K562 (cell line): ENCODE results near the gene OGT. TPM values are rescaled to one million over a fixed set of nuclear protein-coding genes. Genes with fewer than 3 reads are reported as not detected.

Source experiments
- ATAC-seq: fragments of 200-7000 bp; cut with Tn5 transposase; 3 replicates; pipeline ENCODE4 v1.9.1; 2020; ENCODE audit warnings: moderate library complexity
- BruUV-seq: library from RNA; stranded (reverse); fragments of 400-500 nt; replicated peaks from 2 replicates; lab custom pipeline; 2021; lab: Mats Ljungman, UMichigan
- CTCF ChIA-PET: fragments of 300-600 bp; formaldehyde crosslinking; extraction: SDS; loops from one replicate; lab custom pipeline; 2021; ENCODE audit warnings: low intra/inter-chr PET ratio; lab: Yijun Ruan, JAX
- POLR2A ChIA-PET: fragments of 300-600, 350-650 bp; sonication (Branson Sonifier 250); formaldehyde crosslinking; extraction: SDS; loops from one replicate; lab custom pipeline; 2021; ENCODE audit warnings: antibody characterized with exemption, inconsistent platforms; lab: Yijun Ruan, JAX
- DNase-seq, 4 experiments: peaks; one replicate each; pipeline versions ENCODE4 v3.0.0 to v3.0.0-alpha.2; 2011 to 2018; ENCODE audit warnings: low spot score in 3 of 4, mixed read lengths in 3 of 4; ENCODE audit errors: extremely low read depth in 1 of 4
- FAIRE-seq: peaks from 2 replicates; lab custom pipeline; 2011; peaks lifted over from hg19 to GRCh38; lab: Jason Lieb, UNC
- H2AFZ ChIP-seq: 2 replicates; pipeline ENCODE4 v1.6.0; 2011; ENCODE audit warnings: low read depth, low read length, control low read depth, inconsistent platforms
- H3K27ac ChIP-seq: fragments of 200-600 bp; 3 replicates; pipeline ENCODE4 v1.8.0; 2011; ENCODE audit warnings: low read depth, mild to moderate bottlenecking, control low read depth, inconsistent platforms, low read length, moderate library complexity, mixed read lengths; ENCODE audit errors: extremely low read depth
- H3K27me3 ChIP-seq, 2 experiments: fragments of 300-600 bp in 1 of 2; 2 replicates in 1 of 2; 3 replicates in 1 of 2; pipeline versions ENCODE4 v1.6.0 to v1.8.0; 2011; ENCODE audit warnings: inconsistent platforms in 2 of 2, low read length in 2 of 2, mild to moderate bottlenecking in 1 of 2, mixed read lengths in 1 of 2, moderate library complexity in 1 of 2; ENCODE audit not compliant: control insufficient read depth in 2 of 2, insufficient read depth in 2 of 2
- H3K36me3 ChIP-seq: fragments of 300-600 bp; 3 replicates; pipeline ENCODE4 v1.8.0; 2011; ENCODE audit warnings: mild to moderate bottlenecking, low read length, inconsistent platforms; ENCODE audit not compliant: control insufficient read depth, insufficient read depth
- H3K4me1 ChIP-seq, 2 experiments: fragments of 200-600 bp in 1 of 2; replicated peaks in 1 of 2; 2 replicates in 1 of 2; 3 replicates in 1 of 2; pipeline versions ENCODE4 v1.5.1 to v1.8.0; 2011; ENCODE audit warnings: inconsistent platforms in 2 of 2, low read length in 2 of 2, mild to moderate bottlenecking in 1 of 2, mixed read lengths in 1 of 2, moderate library complexity in 1 of 2; ENCODE audit not compliant: control insufficient read depth in 2 of 2, insufficient read depth in 2 of 2
- H3K4me2 ChIP-seq: 2 replicates; pipeline ENCODE4 v1.6.1; 2011; ENCODE audit warnings: low read length, control low read depth, inconsistent platforms, mixed read lengths; ENCODE audit not compliant: insufficient read depth
- H3K4me3 ChIP-seq: fragments of 200-600 bp; sonication (generic), shearing (Covaris generic); 2 replicates; pipeline ENCODE4 v1.5.1; 2016; ENCODE audit warnings: control low read depth, inconsistent platforms
- H3K79me2 ChIP-seq: fragments of 200-600 bp; 3 replicates; pipeline ENCODE4 v1.8.0; 2011; ENCODE audit warnings: low read length, inconsistent platforms; ENCODE audit not compliant: control insufficient read depth, insufficient read depth
- H3K9ac ChIP-seq, 2 experiments: 2 replicates each; pipeline versions ENCODE4 v1.6.0 to v1.6.1; 2011; ENCODE audit warnings: low read depth in 2 of 2, low read length in 2 of 2, control low read depth in 1 of 2, inconsistent platforms in 1 of 2, mild to moderate bottlenecking in 1 of 2, mixed read lengths in 1 of 2; ENCODE audit not compliant: insufficient read depth in 1 of 2
- H3K9me1 ChIP-seq: one replicate; pipeline ENCODE4 v1.6.0; 2011; ENCODE audit warnings: inconsistent platforms, mild to moderate bottlenecking, low read length, moderate library complexity; ENCODE audit not compliant: control insufficient read depth, insufficient read depth
- H3K9me3 ChIP-seq: replicated peaks from 2 replicates; pipeline ENCODE4 v1.5.1; 2011; ENCODE audit warnings: low read depth, low read length, inconsistent platforms; ENCODE audit not compliant: control insufficient read depth, insufficient read depth
- H4K20me1 ChIP-seq: replicated peaks from 2 replicates; pipeline ENCODE4 v1.6.1; 2011; ENCODE audit warnings: low read length, inconsistent platforms, mixed read lengths; ENCODE audit not compliant: control insufficient read depth, insufficient read depth
- BRD4 ChIP-seq: fragments of 200-600 bp; sonication (generic); IDR thresholded peaks from 2 replicates; pipeline ENCODE4 v1.6.1; 2017; ENCODE audit warnings: inconsistent platforms
- LARP7 ChIP-seq: fragments of 450-650 bp; IDR thresholded peaks from 2 replicates; pipeline ENCODE4 v1.6.1; 2016
- MBD2 ChIP-seq: sonication (generic); IDR thresholded peaks from 2 replicates; pipeline ENCODE4 v1.6.1; 2016; ENCODE audit warnings: low read depth, borderline replicate concordance
- PRPF4 ChIP-seq: fragments of 200-400 bp; formaldehyde crosslinking; IDR thresholded peaks from one replicate; pipeline ENCODE4 v1.6.1; 2017; ENCODE audit warnings: low read length, low read depth, mild to moderate bottlenecking; ENCODE audit not compliant: insufficient read depth, poor library complexity, severe bottlenecking
- SIX5 ChIP-seq, 2 experiments: IDR thresholded peaks; 2 replicates each; pipeline ENCODE4 v1.6.1; 2011; ENCODE audit warnings: low read length in 2 of 2, borderline replicate concordance in 1 of 2, low read depth in 1 of 2, mild to moderate bottlenecking in 1 of 2, moderate library complexity in 1 of 2; ENCODE audit not compliant: insufficient read depth in 1 of 2
- TEAD2 ChIP-seq: fragments of 450-650 bp; IDR thresholded peaks from 2 replicates; pipeline ENCODE4 v1.6.1; 2016; ENCODE audit warnings: missing genetic modification characterization, control low read depth, missing compliant biosample characterization
- U2AF2 ChIP-seq: fragments of 200-400 bp; formaldehyde crosslinking; optimal IDR thresholded peaks from 2 replicates; pipeline ENCODE3; 2017; ENCODE audit warnings: low read depth, mild to moderate bottlenecking, low read length
- ZNF121 ChIP-seq: sonication (generic); formaldehyde crosslinking; conservative IDR thresholded peaks from 2 replicates; pipeline ENCODE4 v1.8.0; 2022; ENCODE audit warnings: missing genetic modification reagents
- ZNF232 ChIP-seq: sonication (generic); formaldehyde crosslinking; IDR thresholded peaks from 2 replicates; pipeline ENCODE4 v1.8.0; 2022; ENCODE audit warnings: mild to moderate bottlenecking, missing genetic modification reagents
- ZNF551 ChIP-seq: fragments of 250-450 bp; sonication (Bioruptor Pico); IDR thresholded peaks from 2 replicates; pipeline ENCODE4 v1.5.0; 2021; ENCODE audit warnings: mild to moderate bottlenecking, moderate library complexity
- WGBS: fragments of 100-300 bp; shearing (Covaris generic); methylation state at CpG from one replicate; pipeline ENCODE4 v1.1.6; 2016; ENCODE audit warnings: low coverage, mixed read lengths; ENCODE audit not compliant: insufficient coverage; ENCODE audit errors: missing lambda C conversion rate; 5-methylcytosine and 5-hydroxymethylcytosine counted together
- in situ Hi-C: fragments of 300-500 bp; cut with MboI; formaldehyde crosslinking; loops from 4 replicates; pipeline ENCODE4 v1.15.0; 2018; ENCODE audit warnings: inconsistent platforms, mixed read lengths
- intact Hi-C: fragments of 100-400 bp; cut with micrococcal nuclease; formaldehyde crosslinking; loops from 2 replicates; pipeline ENCODE4 v1.14.2; 2022
- polyA plus RNA-seq, 8 experiments: library from polyadenylated mRNA; depleted of rRNA in 4 of 8; stranded (reverse) in 5 of 8; unstranded in 3 of 8; fragments of >200 nt; fragmentation: Nextera tagmentation in 2 of 8; fragmentation: Illumina TruSeq in 1 of 8; extraction: Ambion mirVana in 2 of 8; extraction: Trizol in 1 of 8; gene quantifications; 2 replicates each; pipeline versions ENCODE4 v1.2.1 to v1.2.3, GENCODE V29; 2011 to 2014; ENCODE audit warnings: inconsistent platforms in 1 of 8, missing spikeins in 1 of 8
- total RNA-seq, 7 experiments: library from RNA; depleted of rRNA in 6 of 7; stranded (reverse); fragments of >200 nt in 6 of 7; fragmentation: Illumina TruSeq in 2 of 7; extraction: Trizol in 2 of 7; gene quantifications; 2 replicates each; pipeline versions ENCODE4 v1.2.1 to v1.2.3, GENCODE V29; 2011 to 2021; ENCODE audit warnings: low replicate concordance in 1 of 7
- TF ChIP-seq, protein P1 (sequence below): fragments of 450-650 bp; IDR thresholded peaks from 2 replicates; pipeline ENCODE4 v1.6.1; 2017; ENCODE audit warnings: antibody characterized with exemption, mild to moderate bottlenecking
- TF ChIP-seq, protein P2 (sequence below): sonication (generic); formaldehyde crosslinking; IDR thresholded peaks from 2 replicates; pipeline ENCODE4 v1.9.0; 2022; ENCODE audit warnings: mild to moderate bottlenecking, missing genetic modification reagents
- TF ChIP-seq, protein P3 (sequence below): conservative IDR thresholded peaks from 2 replicates; pipeline ENCODE4 v1.6.1; 2011; ENCODE audit warnings: low read depth, mild to moderate bottlenecking, low read length; ENCODE audit not compliant: control insufficient read depth
- TF ChIP-seq, protein P4 (sequence below): fragments of 450-650 bp; IDR thresholded peaks from 2 replicates; pipeline ENCODE4 v1.6.1; 2017; ENCODE audit warnings: antibody characterized with exemption

The OGT gene
- total and polyA plus RNA-seq, 9 of the 15 experiments (the other 6 are each of a cell fraction or from before 2014, with no cell fraction given): 38.9 to 347 (median 117) TPM

DNA sequence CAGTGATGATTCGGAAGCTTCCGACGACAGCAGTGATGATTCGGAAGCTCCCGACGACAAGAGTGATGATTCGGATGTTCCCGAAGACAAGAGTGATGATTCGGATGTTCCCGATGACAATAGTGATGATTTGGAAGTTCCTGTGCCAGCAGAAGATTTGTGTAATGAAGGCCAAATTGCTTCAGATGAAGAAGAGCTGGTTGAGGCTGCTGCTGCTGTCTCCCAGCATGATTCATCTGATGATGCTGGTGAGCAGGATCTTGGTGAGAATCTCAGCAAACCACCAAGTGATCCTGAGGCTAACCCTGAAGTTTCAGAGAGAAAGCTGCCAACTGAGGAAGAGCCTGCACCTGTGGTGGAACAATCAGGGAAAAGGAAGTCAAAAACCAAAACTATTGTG is 71.2 kb downstream of the OGT start:
- Histone ChIP-seq H3K4me2 (no peak overlapping the region), H3K9me3 (no peaks in the 10 kb centered on the region), H3K9ac (no peak overlapping the region), H3K4me3 (no peak overlapping the region), H3K27me3 (no peaks in the 10 kb centered on the region), H4K20me1 (no peaks in the 10 kb centered on the region), H3K79me2 (no peaks in the 10 kb centered on the region), H3K36me3 (peaks cover 6% of the 10 kb centered on the region; the same call in 2 of the 3 replicates), H3K27ac (no peak overlapping the region), H2AFZ (no peak overlapping the region), H3K9me1 (no peaks in the 10 kb centered on the region), H3K4me1 (no peaks in the 10 kb centered on the region; a peak in 1 of 5 replicates)
- FAIRE-seq (no peak), DNase-seq (no peak), ATAC-seq (no peak)
- ChIA-PET CTCF (no interaction called here), POLR2A (interaction anchor here (0.7 kb wide), 1 partner anchor 13 kb away, joined by 3 read pairs; no protein-coding TSS in a partner anchor)
- in situ Hi-C loops: no loop called here
- intact Hi-C loops: no loop called here
- no TSS peak for BruUV-seq
- WGBS: 81% methylated on average over 7 of the region's 10 CpGs
- no peak for TF ChIP-seq U2AF2
- TF ChIP-seq, protein P1, sequence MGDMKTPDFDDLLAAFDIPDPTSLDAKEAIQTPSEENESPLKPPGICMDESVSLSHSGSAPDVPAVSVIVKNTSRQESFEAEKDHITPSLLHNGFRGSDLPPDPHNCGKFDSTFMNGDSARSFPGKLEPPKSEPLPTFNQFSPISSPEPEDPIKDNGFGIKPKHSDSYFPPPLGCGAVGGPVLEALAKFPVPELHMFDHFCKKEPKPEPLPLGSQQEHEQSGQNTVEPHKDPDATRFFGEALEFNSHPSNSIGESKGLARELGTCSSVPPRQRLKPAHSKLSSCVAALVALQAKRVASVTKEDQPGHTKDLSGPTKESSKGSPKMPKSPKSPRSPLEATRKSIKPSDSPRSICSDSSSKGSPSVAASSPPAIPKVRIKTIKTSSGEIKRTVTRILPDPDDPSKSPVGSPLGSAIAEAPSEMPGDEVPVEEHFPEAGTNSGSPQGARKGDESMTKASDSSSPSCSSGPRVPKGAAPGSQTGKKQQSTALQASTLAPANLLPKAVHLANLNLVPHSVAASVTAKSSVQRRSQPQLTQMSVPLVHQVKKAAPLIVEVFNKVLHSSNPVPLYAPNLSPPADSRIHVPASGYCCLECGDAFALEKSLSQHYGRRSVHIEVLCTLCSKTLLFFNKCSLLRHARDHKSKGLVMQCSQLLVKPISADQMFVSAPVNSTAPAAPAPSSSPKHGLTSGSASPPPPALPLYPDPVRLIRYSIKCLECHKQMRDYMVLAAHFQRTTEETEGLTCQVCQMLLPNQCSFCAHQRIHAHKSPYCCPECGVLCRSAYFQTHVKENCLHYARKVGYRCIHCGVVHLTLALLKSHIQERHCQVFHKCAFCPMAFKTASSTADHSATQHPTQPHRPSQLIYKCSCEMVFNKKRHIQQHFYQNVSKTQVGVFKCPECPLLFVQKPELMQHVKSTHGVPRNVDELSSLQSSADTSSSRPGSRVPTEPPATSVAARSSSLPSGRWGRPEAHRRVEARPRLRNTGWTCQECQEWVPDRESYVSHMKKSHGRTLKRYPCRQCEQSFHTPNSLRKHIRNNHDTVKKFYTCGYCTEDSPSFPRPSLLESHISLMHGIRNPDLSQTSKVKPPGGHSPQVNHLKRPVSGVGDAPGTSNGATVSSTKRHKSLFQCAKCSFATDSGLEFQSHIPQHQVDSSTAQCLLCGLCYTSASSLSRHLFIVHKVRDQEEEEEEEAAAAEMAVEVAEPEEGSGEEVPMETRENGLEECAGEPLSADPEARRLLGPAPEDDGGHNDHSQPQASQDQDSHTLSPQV: no peak
- no peak for TF ChIP-seq ZNF121
- TF ChIP-seq BRD4: no peak
- TF ChIP-seq TEAD2 (tag): no peak
- TF ChIP-seq, protein P2, sequence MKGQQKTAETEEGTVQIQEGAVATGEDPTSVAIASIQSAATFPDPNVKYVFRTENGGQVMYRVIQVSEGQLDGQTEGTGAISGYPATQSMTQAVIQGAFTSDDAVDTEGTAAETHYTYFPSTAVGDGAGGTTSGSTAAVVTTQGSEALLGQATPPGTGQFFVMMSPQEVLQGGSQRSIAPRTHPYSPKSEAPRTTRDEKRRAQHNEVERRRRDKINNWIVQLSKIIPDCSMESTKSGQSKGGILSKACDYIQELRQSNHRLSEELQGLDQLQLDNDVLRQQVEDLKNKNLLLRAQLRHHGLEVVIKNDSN: no peak
- no peak for TF ChIP-seq SIX5 (IDR thresholded peaks at IDR 0.05; ENCODE audit: borderline replicate concordance in 1 of 2, insufficient read depth in 1 of 2, low read depth in 1 of 2, low read length in 2 of 2)
- no peak for TF ChIP-seq PRPF4
- TF ChIP-seq, protein P3, sequence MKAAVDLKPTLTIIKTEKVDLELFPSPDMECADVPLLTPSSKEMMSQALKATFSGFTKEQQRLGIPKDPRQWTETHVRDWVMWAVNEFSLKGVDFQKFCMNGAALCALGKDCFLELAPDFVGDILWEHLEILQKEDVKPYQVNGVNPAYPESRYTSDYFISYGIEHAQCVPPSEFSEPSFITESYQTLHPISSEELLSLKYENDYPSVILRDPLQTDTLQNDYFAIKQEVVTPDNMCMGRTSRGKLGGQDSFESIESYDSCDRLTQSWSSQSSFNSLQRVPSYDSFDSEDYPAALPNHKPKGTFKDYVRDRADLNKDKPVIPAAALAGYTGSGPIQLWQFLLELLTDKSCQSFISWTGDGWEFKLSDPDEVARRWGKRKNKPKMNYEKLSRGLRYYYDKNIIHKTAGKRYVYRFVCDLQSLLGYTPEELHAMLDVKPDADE: no peak
- TF ChIP-seq LARP7: no peak
- no peak for TF ChIP-seq ZNF232 (CRISPR knock-in tag)
- TF ChIP-seq ZNF551 (CRISPR knock-in tag): no peak
- TF ChIP-seq MBD2: no peak
- TF ChIP-seq, protein P4, sequence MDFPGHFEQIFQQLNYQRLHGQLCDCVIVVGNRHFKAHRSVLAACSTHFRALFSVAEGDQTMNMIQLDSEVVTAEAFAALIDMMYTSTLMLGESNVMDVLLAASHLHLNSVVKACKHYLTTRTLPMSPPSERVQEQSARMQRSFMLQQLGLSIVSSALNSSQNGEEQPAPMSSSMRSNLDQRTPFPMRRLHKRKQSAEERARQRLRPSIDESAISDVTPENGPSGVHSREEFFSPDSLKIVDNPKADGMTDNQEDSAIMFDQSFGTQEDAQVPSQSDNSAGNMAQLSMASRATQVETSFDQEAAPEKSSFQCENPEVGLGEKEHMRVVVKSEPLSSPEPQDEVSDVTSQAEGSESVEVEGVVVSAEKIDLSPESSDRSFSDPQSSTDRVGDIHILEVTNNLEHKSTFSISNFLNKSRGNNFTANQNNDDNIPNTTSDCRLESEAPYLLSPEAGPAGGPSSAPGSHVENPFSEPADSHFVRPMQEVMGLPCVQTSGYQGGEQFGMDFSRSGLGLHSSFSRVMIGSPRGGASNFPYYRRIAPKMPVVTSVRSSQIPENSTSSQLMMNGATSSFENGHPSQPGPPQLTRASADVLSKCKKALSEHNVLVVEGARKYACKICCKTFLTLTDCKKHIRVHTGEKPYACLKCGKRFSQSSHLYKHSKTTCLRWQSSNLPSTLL: no peak
